HuH-7.5 (cell line): ENCODE data around the gene UBE2G2.

Experiments
- DNase-seq: peaks from one replicate; pipeline ENCODE4 v3.0.0; 2011; ENCODE audit warnings: low spot score

UBE2G2 gene

GRCh38 chr21:44801468-44802395 lies at the start of gene UBE2G2:
UBE2G2 (minus strand) TSS chr21:44801820; CDS start chr21:44801748, 72 bp downstream.
- DNase-seq = peak; percentile 75

- DNase-seq = no peak
Observed at GRCh38 chr21:44850905-44851657, 49.5 kb upstream of the UBE2G2 start.

- no peak for DNase-seq
Observed at GRCh38 chr21:44850208-44850800, 48.7 kb upstream of the UBE2G2 start.

GRCh38 chr21:44849616-44850130 lies 48.1 kb upstream of the UBE2G2 start:
- DNase-seq = no peak

- DNase-seq = no peak
Observed at GRCh38 chr21:44848821-44849521, 47.4 kb upstream of the UBE2G2 start.

- no peak for DNase-seq
Observed at GRCh38 chr21:44847261-44848056, 45.8 kb upstream of the UBE2G2 start.

- no peak for DNase-seq
Observed at GRCh38 chr21:44846485-44847260, 45.1 kb upstream of the UBE2G2 start.

GRCh38 chr21:44846224-44846484 lies 44.5 kb upstream of the UBE2G2 start:
- no peak for DNase-seq

- peak; percentile 55 for DNase-seq
Observed at GRCh38 chr21:44845418-44846223, 44.0 kb upstream of the UBE2G2 start.

GRCh38 chr21:44844256-44844655 lies 42.6 kb upstream of the UBE2G2 start:
- no peak for DNase-seq

- no peak for DNase-seq
Observed at GRCh38 chr21:44842721-44843445, 41.3 kb upstream of the UBE2G2 start.

- DNase-seq = no peak
Observed at GRCh38 chr21:44842087-44842486, 40.5 kb upstream of the UBE2G2 start.

- no peak for DNase-seq
Observed at GRCh38 chr21:44840771-44841170, 39.2 kb upstream of the UBE2G2 start.

GRCh38 chr21:44838951-44839350 lies 37.3 kb upstream of the UBE2G2 start:
- DNase-seq = no peak

- no peak for DNase-seq
Observed at GRCh38 chr21:44838039-44838895, 36.6 kb upstream of the UBE2G2 start.

GRCh38 chr21:44837537-44837936 lies 35.9 kb upstream of the UBE2G2 start:
- DNase-seq = no peak

- DNase-seq = peak; percentile 42
Observed at GRCh38 chr21:44836666-44837471, 35.2 kb upstream of the UBE2G2 start.
